Right ventricle myocardium superior (tissue), 1 donor: ENCODE data around the gene CKAP5. TPM values are rescaled to one million over a fixed set of nuclear protein-coding genes. Genes with fewer than 3 reads are reported as not detected.
"Not testable (repeated sequence)": the region's sequence is repeated elsewhere in the genome, so short reads cannot be mapped to it uniquely, and the experiment has no call there.

Source experiments
- ATAC-seq: fragments of 200-7000 bp; cut with Tn5 transposase; one replicate; pipeline ENCODE4 v1.9.1; 2020; ENCODE audit warnings: mild to moderate bottlenecking; ENCODE audit not compliant: poor library complexity
- DNase-seq: peaks from one replicate; pipeline ENCODE4 v3.0.0-alpha.2; 2020
- intact Hi-C: fragments of 100-400 bp; cut with DNase I; formaldehyde crosslinking; loops from one replicate; pipeline ENCODE4 v1.11.2; 2022
- total RNA-seq: library from RNA; stranded (reverse); fragmentation: NEBNext Ultra II Directional; extraction: Animal tissue kit (Norgen Biotek cat#: 25700); gene quantifications from one replicate; pipeline ENCODE4 v1.2.1, GENCODE V29; 2021
- donor health status: DM: no; HTN: yes; CAD: no; lungs with severe emphysema.

Gene CKAP5
- total RNA-seq, 1 donor from 2014 or later, result 69.4 TPM

- DNase-seq (no peak), ATAC-seq (peak; percentile 66)
- intact Hi-C loops, result no loop called here
These were observed 44.2 kb downstream of the CKAP5 start for GRCh38 chr11:46801694-46802470.

GRCh38 chr11:46800177-46800576 is 45.9 kb downstream of the CKAP5 start:
- ATAC-seq (no peak), DNase-seq (no peak)
- intact Hi-C loops, result no loop called here

GRCh38 chr11:46799725-46800124 is 46.4 kb downstream of the CKAP5 start:
- DNase-seq, intact Hi-C loops, ATAC-seq: not testable (repeated sequence)

GRCh38 chr11:46778416-46778815 is 67.7 kb downstream of the CKAP5 start:
- intact Hi-C loops, result no loop called here
- ATAC-seq (no peak), DNase-seq (no peak)

- no peak for ATAC-seq
- no peak for DNase-seq
- intact Hi-C loops, result no loop called here
These were observed 69.2 kb downstream of the CKAP5 start for GRCh38 chr11:46776878-46777277.

GRCh38 chr11:46769636-46770221 is 76.4 kb downstream of the CKAP5 start:
- ATAC-seq, result no peak
- DNase-seq, result no peak
- intact Hi-C loops, result no loop called here

- intact Hi-C loops, result no loop called here
- ATAC-seq (no peak), DNase-seq (no peak)
These were observed 79.4 kb downstream of the CKAP5 start for GRCh38 chr11:46766656-46767055.

- DNase-seq (no peak), ATAC-seq (no peak)
- intact Hi-C loops, result no loop called here
These were observed 83.8 kb downstream of the CKAP5 start for GRCh38 chr11:46762248-46762647.

- DNase-seq, result no peak
- intact Hi-C loops, result no loop called here
- no peak for ATAC-seq
These were observed 84.3 kb downstream of the CKAP5 start for GRCh38 chr11:46761807-46762206.

- ATAC-seq (no peak), DNase-seq (no peak)
- intact Hi-C loops, result no loop called here
These were observed 85.5 kb downstream of the CKAP5 start for GRCh38 chr11:46760429-46761128.

GRCh38 chr11:46759196-46759595 is 86.9 kb downstream of the CKAP5 start:
- intact Hi-C loops, result no loop called here
- no peak for DNase-seq
- ATAC-seq, result no peak

- intact Hi-C loops, result no loop called here
- ATAC-seq (no peak), DNase-seq (no peak)
These were observed 90.1 kb downstream of the CKAP5 start for GRCh38 chr11:46755962-46756361.

- no peak for DNase-seq
- ATAC-seq, result no peak
- intact Hi-C loops, result no loop called here
These were observed 98.9 kb downstream of the CKAP5 start for GRCh38 chr11:46747150-46747549.

- ATAC-seq (no peak), DNase-seq (no peak)
- intact Hi-C loops, result no loop called here
These were observed 100.1 kb downstream of the CKAP5 start for GRCh38 chr11:46745995-46746394.

GRCh38 chr11:46745328-46745727 is 100.8 kb downstream of the CKAP5 start:
- ATAC-seq, result no peak
- no peak for DNase-seq
- intact Hi-C loops, result no loop called here

- ATAC-seq (no peak), DNase-seq (no peak)
- intact Hi-C loops, result no loop called here
These were observed 102.3 kb downstream of the CKAP5 start for GRCh38 chr11:46743693-46744339.

GRCh38 chr11:46743043-46743442 is 103.0 kb downstream of the CKAP5 start:
- no peak for ATAC-seq
- DNase-seq, result no peak
- intact Hi-C loops, result no loop called here

- DNase-seq, result no peak
- intact Hi-C loops, result no loop called here
- ATAC-seq, result no peak
These were observed 104.2 kb downstream of the CKAP5 start for GRCh38 chr11:46741600-46742484.

- no peak for ATAC-seq
- no peak for DNase-seq
- intact Hi-C loops, result no loop called here
These were observed 107.2 kb downstream of the CKAP5 start for GRCh38 chr11:46738887-46739286.
